COLO829 (cell line): ENCODE data around the gene NDST4.

Experiments used
- DNase-seq: peaks from one replicate; pipeline ENCODE4 v3.0.0; 2012; ENCODE audit warnings: low spot score

NDST4 gene

DNA sequence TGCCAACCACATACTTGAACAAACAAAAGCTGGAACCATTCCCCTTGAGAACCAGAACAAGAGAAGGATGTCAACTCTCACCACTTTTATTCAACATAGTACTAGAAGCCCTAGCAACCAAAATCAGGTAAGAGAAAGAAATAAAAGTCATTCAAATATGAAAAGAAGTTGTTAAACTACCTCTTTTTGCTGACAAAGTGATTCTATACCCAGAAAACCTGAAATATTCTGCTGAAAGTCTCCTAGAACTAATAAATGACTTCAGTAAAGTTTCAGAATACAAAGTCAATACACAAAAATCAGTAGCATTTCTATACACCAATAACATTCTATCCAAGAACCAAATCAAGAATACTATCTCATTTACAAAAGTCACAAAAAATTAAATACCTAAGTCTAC lies 327.9 kb downstream of the NDST4 start:
- no peak for DNase-seq

DNA sequence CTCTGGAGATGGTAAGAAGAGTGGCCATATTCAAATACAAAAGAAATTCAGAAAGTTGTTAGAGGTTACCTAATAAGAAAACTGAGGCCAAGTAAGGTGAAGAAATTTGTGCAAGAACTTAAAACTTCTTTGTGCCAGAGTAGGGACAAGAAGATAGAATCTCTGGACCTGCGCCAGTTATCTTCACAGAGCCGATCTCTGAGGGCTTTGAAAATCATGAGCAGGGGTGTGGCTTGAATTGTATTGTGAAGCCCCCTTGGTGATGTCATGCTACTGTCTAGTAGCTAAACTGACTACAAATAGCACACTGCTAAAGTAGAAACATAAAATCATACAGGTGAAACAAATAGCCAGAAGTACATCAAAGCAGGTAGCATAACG lies 330.2 kb downstream of the NDST4 start:
- no peak for DNase-seq

- no peak for DNase-seq
These were observed 330.8 kb downstream of the NDST4 start for GRCh38 chr4:114782415-114783214.

- DNase-seq: peak; percentile 17
These were observed 333.2 kb downstream of the NDST4 start for GRCh38 chr4:114780205-114780604.
